ENCODE measurements around the gene BPI. TPM values are rescaled to one million over a fixed set of nuclear protein-coding genes. Genes with fewer than 3 reads are reported as not detected.

Gene BPI
- total RNA-seq, 2 donors from 2014 or later, result not detected

DNA sequence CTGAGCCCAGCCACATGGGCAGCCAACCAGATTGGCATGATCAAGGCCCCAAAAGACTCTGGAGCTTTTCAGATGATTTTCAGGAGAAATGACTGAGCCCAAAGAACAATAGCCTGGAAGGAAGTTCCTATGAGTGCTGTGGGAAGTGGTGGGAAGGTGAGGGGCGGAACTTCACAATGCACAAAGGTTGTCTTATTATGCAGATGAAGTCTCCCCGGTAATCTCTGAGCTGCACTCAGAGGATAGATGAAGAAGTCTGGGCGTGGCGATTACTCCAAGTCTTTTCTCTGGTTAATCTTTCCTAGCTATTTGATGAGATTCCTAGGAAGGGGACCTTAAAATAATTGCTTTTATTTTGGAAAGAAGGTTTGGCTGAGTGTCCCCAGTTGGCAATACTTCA is 79.2 kb downstream of the BPI start:
- intact Hi-C loops (cut with DNase I, micrococcal nuclease), result no loop called here
- ATAC-seq, result no peak
- DNase-seq, result no peak

DNA sequence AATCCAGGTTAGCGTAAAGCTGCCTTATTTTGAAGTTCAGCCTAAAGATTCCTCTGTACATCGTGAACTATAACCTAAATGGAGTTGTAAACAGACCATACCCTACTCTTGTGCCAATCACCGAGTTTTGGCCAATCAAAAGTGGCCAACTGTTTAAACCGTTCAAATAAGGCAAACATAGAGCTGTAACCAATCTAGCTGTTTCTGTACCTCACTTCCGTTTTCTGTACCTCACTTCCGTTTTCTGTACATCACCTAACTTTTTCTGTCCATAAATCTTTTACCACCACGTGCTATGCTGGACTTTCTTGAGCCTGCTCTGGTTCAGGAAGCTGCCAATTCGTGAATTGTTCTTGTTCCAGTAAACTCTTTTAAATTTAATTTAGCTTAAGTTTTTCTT is 82.0 kb downstream of the BPI start:
- ATAC-seq, result no peak
- intact Hi-C loops (cut with DNase I, micrococcal nuclease), result no loop called here

DNA sequence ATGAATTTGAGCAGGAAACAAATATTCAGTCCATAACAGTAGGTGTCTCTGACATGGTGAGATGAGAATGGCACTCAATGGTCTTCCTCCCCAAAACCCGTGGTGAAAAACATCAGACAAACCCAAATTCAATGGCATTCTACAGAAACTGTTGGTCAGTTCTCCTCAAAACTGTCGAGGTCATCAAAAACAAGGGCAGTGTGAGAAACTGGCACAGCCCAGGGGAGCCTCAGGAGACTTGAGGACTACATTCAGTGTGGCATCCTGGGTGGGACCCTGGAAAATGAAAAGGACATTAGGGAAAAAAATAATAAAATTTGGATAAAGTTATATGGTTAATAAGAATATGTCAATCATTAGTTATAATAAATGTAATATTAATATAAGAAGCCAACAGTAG is 82.9 kb downstream of the BPI start:
- DNase-seq, result no peak
- intact Hi-C loops (cut with DNase I, micrococcal nuclease), result no loop called here
- ATAC-seq, result no peak

More for the DNA sequence above, 82.0 kb downstream of the BPI start:
- no peak for DNase-seq

Other genes starting within 250 kb of the BPI start
- gene TGM2, start 138.9 kb upstream of the BPI start, total RNA-seq, result 10 to 100 TPM; 26.9 to 33.9 TPM
- 1 to 10 TPM in 1 of 2 donors, under 1 TPM in 1; 0.34 to 2.5 TPM for gene KIAA1755, start 43.4 kb upstream of the BPI start, total RNA-seq
- gene LBP, start 42.3 kb downstream of the BPI start, total RNA-seq, result not detected
- gene SNHG17, start 131.2 kb downstream of the BPI start, total RNA-seq, result 10 to 100 TPM; 15.8 to 43.5 TPM
- gene RALGAPB, start 168.7 kb downstream of the BPI start, total RNA-seq, result 10 to 100 TPM; 37.1 to 44.4 TPM